HCT116 (cell line): Measurements from ENCODE around the gene TNIP1. TPM values are rescaled to one million over a fixed set of nuclear protein-coding genes. Genes with fewer than 3 reads are reported as not detected.

Experiments
- ATAC-seq: fragments of 200-7000 bp; cut with Tn5 transposase; 2 replicates; pipeline ENCODE4 v1.9.1; 2020; ENCODE audit warnings: mild to moderate bottlenecking, moderate library complexity
- BruUV-seq: library from RNA; stranded (reverse); fragments of 400-500 nt; replicated peaks from 2 replicates; lab custom pipeline; 2021; lab: Mats Ljungman, UMichigan
- CTCF ChIA-PET: fragments of 300-600 bp; sonication (Branson Sonifier 250); formaldehyde crosslinking; loops from one replicate; lab custom pipeline; 2021; ENCODE audit warnings: antibody characterized with exemption; lab: Charles Lee
- POLR2A ChIA-PET: fragments of 300-600, 350-600 bp; sonication (Branson Sonifier 250); formaldehyde crosslinking; loops from one replicate; lab custom pipeline; 2021; ENCODE audit warnings: antibody characterized with exemption; lab: Charles Lee
- RAD21 ChIA-PET, 2 experiments: fragments of 300-600 bp; sonication (Branson Sonifier 250); formaldehyde crosslinking; loops; one replicate each; lab custom pipeline; 2023; ENCODE audit warnings: low total read pairs in 2 of 2; ENCODE audit not compliant: uncharacterized antibody in 2 of 2, unreplicated experiment in 2 of 2, low non-redundant PET in 1 of 2; lab: Charles Lee
- DNase-seq: peaks from one replicate; pipeline ENCODE4 v3.0.0-alpha.2; 2010; ENCODE audit warnings: low read depth, low spot score
- H2AFZ ChIP-seq: fragments of 200-600 bp; shearing (Covaris generic), sonication (generic); 2 replicates; pipeline ENCODE4 v1.6.1; 2017; ENCODE audit warnings: low read depth, mixed run types, mixed read lengths, antibody characterized with exemption, low read length; ENCODE audit not compliant: poor library complexity, severe bottlenecking
- H3K27ac ChIP-seq: 2 replicates; pipeline ENCODE4 v1.5.1; 2012; ENCODE audit warnings: low read depth, low read length
- H3K27me3 ChIP-seq: fragments of 200-600 bp; sonication (generic); 2 replicates; pipeline ENCODE4 v1.6.1; 2016; ENCODE audit warnings: mixed run types, low read length, mixed read lengths; ENCODE audit not compliant: insufficient read depth
- H3K36me3 ChIP-seq, 2 experiments: fragments of 200-500 bp in 1 of 2; fragments of 200-600 bp in 1 of 2; sonication (Bioruptor generic) in 1 of 2; sonication (generic) in 1 of 2; 2 replicates each; pipeline versions ENCODE4 v1.5.1 to v1.6.1; 2014 to 2016; ENCODE audit warnings: low read length in 2 of 2, inconsistent platforms in 1 of 2, mixed read lengths in 1 of 2, mixed run types in 1 of 2; ENCODE audit not compliant: insufficient read depth in 2 of 2, control insufficient read depth in 1 of 2
- H3K4me1 ChIP-seq, 2 experiments: fragments of 200-600 bp in 1 of 2; sonication (generic) in 1 of 2; 2 replicates each; pipeline versions ENCODE4 v1.5.1 to v1.6.1; 2012 to 2017; ENCODE audit warnings: low read length in 2 of 2, inconsistent platforms in 1 of 2, mild to moderate bottlenecking in 1 of 2, mixed read lengths in 1 of 2, mixed run types in 1 of 2, moderate library complexity in 1 of 2; ENCODE audit not compliant: insufficient read depth in 2 of 2, control insufficient read depth in 1 of 2
- H3K4me2 ChIP-seq: fragments of 200-600 bp; sonication (generic); 2 replicates; pipeline ENCODE4 v1.6.1; 2017; ENCODE audit warnings: mixed run types, low read length, mixed read lengths
- H3K4me3 ChIP-seq, 2 experiments: fragments of 200-600 bp in 1 of 2; sonication (generic) in 1 of 2; replicated peaks in 1 of 2; 2 replicates each; pipeline ENCODE4 v1.5.1; 2011 to 2016; ENCODE audit warnings: low read length in 2 of 2, control low read depth in 1 of 2, low read depth in 1 of 2, mild to moderate bottlenecking in 1 of 2, mixed read lengths in 1 of 2, mixed run types in 1 of 2
- H3K79me2 ChIP-seq: fragments of 200-600 bp; sonication (generic); 2 replicates; pipeline ENCODE4 v1.6.1; 2017; ENCODE audit warnings: mild to moderate bottlenecking, mixed run types, low read length, moderate library complexity, mixed read lengths; ENCODE audit not compliant: insufficient read depth
- H3K9ac ChIP-seq: fragments of 200-600 bp; sonication (generic); 2 replicates; pipeline ENCODE4 v1.6.1; 2016; ENCODE audit warnings: low read length, mixed read lengths
- H3K9me2 ChIP-seq: fragments of 200-600 bp; sonication (generic), shearing (Covaris generic); 2 replicates; pipeline ENCODE4 v1.6.1; 2017; ENCODE audit warnings: mixed run types, mild to moderate bottlenecking, moderate library complexity; ENCODE audit not compliant: insufficient read depth
- H3K9me3 ChIP-seq, 2 experiments: fragments of 200-500 bp in 1 of 2; fragments of 200-600 bp in 1 of 2; sonication (Bioruptor generic) in 1 of 2; sonication (generic) in 1 of 2; 2 replicates each; pipeline ENCODE4 v1.6.1; 2014 to 2017; ENCODE audit warnings: low read length in 2 of 2, mixed read lengths in 2 of 2, inconsistent platforms in 1 of 2, low read depth in 1 of 2, mild to moderate bottlenecking in 1 of 2, mixed run types in 1 of 2, moderate library complexity in 1 of 2; ENCODE audit not compliant: control insufficient read depth in 1 of 2, insufficient read depth in 1 of 2
- H4K20me1 ChIP-seq: fragments of 200-600 bp; sonication (generic), shearing (Covaris generic); 2 replicates; pipeline ENCODE4 v1.6.1; 2017; ENCODE audit warnings: mixed run types, mild to moderate bottlenecking, moderate library complexity; ENCODE audit not compliant: insufficient read depth
- EGR1 ChIP-seq: IDR thresholded peaks from 2 replicates; pipeline ENCODE4 v1.6.1; 2012; ENCODE audit warnings: low read depth
- ELF1 ChIP-seq: IDR thresholded peaks from 2 replicates; pipeline ENCODE4 v1.6.1; 2012; ENCODE audit warnings: low read depth, borderline replicate concordance
- EZH2 ChIP-seq: fragments of 200-600 bp; sonication (generic); IDR thresholded peaks from 2 replicates; pipeline ENCODE4 v1.6.1; 2017; ENCODE audit warnings: antibody characterized with exemption, mixed run types
- EZH2phosphoT487 ChIP-seq: fragments of 200-600 bp; IDR thresholded peaks from 2 replicates; pipeline ENCODE4 v1.6.1; 2018; ENCODE audit warnings: antibody characterized with exemption, borderline replicate concordance
- FOSL1 ChIP-seq: IDR thresholded peaks from 2 replicates; pipeline ENCODE4 v1.6.1; 2012; ENCODE audit warnings: low read depth
- JUND ChIP-seq: IDR thresholded peaks from 2 replicates; pipeline ENCODE4 v1.6.1; 2012
- POLR2A ChIP-seq: IDR thresholded peaks from 2 replicates; pipeline ENCODE4 v1.7.0; 2011; ENCODE audit warnings: borderline replicate concordance; ENCODE audit not compliant: insufficient read depth, insufficient read length; ENCODE audit errors: extremely low read depth
- SIN3A ChIP-seq: IDR thresholded peaks from 2 replicates; pipeline ENCODE4 v1.6.1; 2012; ENCODE audit warnings: low read depth
- SRF ChIP-seq: IDR thresholded peaks from 2 replicates; pipeline ENCODE4 v1.6.1; 2012; ENCODE audit warnings: low read depth
- TCF7L2 ChIP-seq: IDR thresholded peaks from 2 replicates; pipeline ENCODE4 v1.7.0; 2011; ENCODE audit warnings: borderline replicate concordance, inconsistent platforms; ENCODE audit not compliant: insufficient read depth, insufficient read length; ENCODE audit errors: extremely low read depth
- YY1 ChIP-seq: IDR thresholded peaks from 2 replicates; pipeline ENCODE4 v1.6.1; 2011; ENCODE audit warnings: low read length, low read depth, moderate library complexity, mild to moderate bottlenecking; ENCODE audit not compliant: insufficient replicate concordance; ENCODE audit errors: extremely low read depth
- ZNF274 ChIP-seq: fragments of 200-500 bp; sonication (Bioruptor generic); IDR thresholded peaks from 2 replicates; pipeline ENCODE4 v1.6.1; 2014; ENCODE audit warnings: mild to moderate bottlenecking, low read depth, low read length, inconsistent platforms
- intact Hi-C: fragments of 100-400 bp; cut with micrococcal nuclease; formaldehyde crosslinking; loops from 2 replicates; pipeline ENCODE4 v1.10.0; 2022
- total RNA-seq: library from RNA; stranded (reverse); gene quantifications from one replicate; pipeline ENCODE4 v1.2.1, GENCODE V29; 2021; ENCODE audit not compliant: unreplicated experiment
- TF ChIP-seq, protein P1 (sequence below): IDR thresholded peaks from 2 replicates; pipeline ENCODE4 v1.6.1; 2012; ENCODE audit warnings: low read depth
- TF ChIP-seq, protein P2 (sequence below): IDR thresholded peaks from 2 replicates; pipeline ENCODE4 v1.6.1; 2012

Gene TNIP1
- total RNA-seq, 1 experiment from 2014 or later, result 46.0 TPM

- H3K79me2 ChIP-seq, result peaks cover 38% of the 10 kb centered on the region
- ATAC-seq (no peak), DNase-seq (no peak)
- H3K27me3 ChIP-seq, result no peaks in the 10 kb centered on the region
- ChIA-PET CTCF (no interaction called here), POLR2A (no interaction called here), RAD21 (no interaction called here)
- H3K4me2 ChIP-seq, result no peak overlapping the region
- peaks cover 28 to 68% of the 10 kb centered on the region in 2 experiments for H3K4me1 ChIP-seq
- H3K27ac ChIP-seq, result no peak overlapping the region
- intact Hi-C loops, result no loop called here
- no peak overlapping the region for H3K9ac ChIP-seq
- no peaks in the 10 kb centered on the region for H3K9me3 ChIP-seq
- no peak for TF ChIP-seq ZNF274
- no peak for TF ChIP-seq FOSL1
- TF ChIP-seq SIN3A, result no peak
- no peak for TF ChIP-seq JUND
- TF ChIP-seq POLR2A, result no peak
- no peak for TF ChIP-seq EZH2phosphoT487
- TF ChIP-seq EZH2, result no peak
- TF ChIP-seq, protein P1, sequence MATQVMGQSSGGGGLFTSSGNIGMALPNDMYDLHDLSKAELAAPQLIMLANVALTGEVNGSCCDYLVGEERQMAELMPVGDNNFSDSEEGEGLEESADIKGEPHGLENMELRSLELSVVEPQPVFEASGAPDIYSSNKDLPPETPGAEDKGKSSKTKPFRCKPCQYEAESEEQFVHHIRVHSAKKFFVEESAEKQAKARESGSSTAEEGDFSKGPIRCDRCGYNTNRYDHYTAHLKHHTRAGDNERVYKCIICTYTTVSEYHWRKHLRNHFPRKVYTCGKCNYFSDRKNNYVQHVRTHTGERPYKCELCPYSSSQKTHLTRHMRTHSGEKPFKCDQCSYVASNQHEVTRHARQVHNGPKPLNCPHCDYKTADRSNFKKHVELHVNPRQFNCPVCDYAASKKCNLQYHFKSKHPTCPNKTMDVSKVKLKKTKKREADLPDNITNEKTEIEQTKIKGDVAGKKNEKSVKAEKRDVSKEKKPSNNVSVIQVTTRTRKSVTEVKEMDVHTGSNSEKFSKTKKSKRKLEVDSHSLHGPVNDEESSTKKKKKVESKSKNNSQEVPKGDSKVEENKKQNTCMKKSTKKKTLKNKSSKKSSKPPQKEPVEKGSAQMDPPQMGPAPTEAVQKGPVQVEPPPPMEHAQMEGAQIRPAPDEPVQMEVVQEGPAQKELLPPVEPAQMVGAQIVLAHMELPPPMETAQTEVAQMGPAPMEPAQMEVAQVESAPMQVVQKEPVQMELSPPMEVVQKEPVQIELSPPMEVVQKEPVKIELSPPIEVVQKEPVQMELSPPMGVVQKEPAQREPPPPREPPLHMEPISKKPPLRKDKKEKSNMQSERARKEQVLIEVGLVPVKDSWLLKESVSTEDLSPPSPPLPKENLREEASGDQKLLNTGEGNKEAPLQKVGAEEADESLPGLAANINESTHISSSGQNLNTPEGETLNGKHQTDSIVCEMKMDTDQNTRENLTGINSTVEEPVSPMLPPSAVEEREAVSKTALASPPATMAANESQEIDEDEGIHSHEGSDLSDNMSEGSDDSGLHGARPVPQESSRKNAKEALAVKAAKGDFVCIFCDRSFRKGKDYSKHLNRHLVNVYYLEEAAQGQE, result no peak
- no peak for TF ChIP-seq SRF
- TF ChIP-seq EGR1, result no peak
- no peak for TF ChIP-seq YY1
- no peak for TF ChIP-seq ELF1
- TF ChIP-seq TCF7L2, result no peak
- TF ChIP-seq, protein P2, sequence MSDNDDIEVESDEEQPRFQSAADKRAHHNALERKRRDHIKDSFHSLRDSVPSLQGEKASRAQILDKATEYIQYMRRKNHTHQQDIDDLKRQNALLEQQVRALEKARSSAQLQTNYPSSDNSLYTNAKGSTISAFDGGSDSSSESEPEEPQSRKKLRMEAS, result no peak
- no TSS peak for BruUV-seq
- H3K9me2 ChIP-seq, result no peaks in the 10 kb centered on the region
- H3K4me3 ChIP-seq, result no peak overlapping the region
- no peaks in the 10 kb centered on the region for H4K20me1 ChIP-seq
- no peak overlapping the region for H2AFZ ChIP-seq
- H3K36me3 ChIP-seq, result no peaks in the 10 kb centered on the region
Observed at GRCh38 chr5:151078490-151079262, 2.2 kb downstream of the TNIP1 start.
